GM13976 (cell line): ENCODE data around the gene C1QTNF9B.
"Not testable (repeated sequence)": the region's sequence is repeated elsewhere in the genome, so short reads cannot be mapped to it uniquely, and the experiment has no call there.

Experiments
- DNase-seq: peaks from one replicate; pipeline ENCODE4 v3.0.0; 2012; ENCODE audit warnings: low spot score
- in situ Hi-C: fragments of 300-500 bp; cut with MboI; formaldehyde crosslinking; loops from one replicate; pipeline ENCODE4 v1.12.0; 2022; ENCODE audit warnings: low sequenced_read_pairs, mixed read lengths, inconsistent platforms; ENCODE audit not compliant: unreplicated experiment
- TF ChIP-seq, protein P1 (sequence below): IDR thresholded peaks from 2 replicates; pipeline ENCODE4 v1.5.1; 2012; ENCODE audit warnings: borderline replicate concordance, mild to moderate bottlenecking; ENCODE audit not compliant: insufficient read depth; ENCODE audit errors: extremely low read depth, missing control alignments, control extremely low read depth

C1QTNF9B gene

GRCh38 chr13:23897452-23897919, at the start of gene C1QTNF9B:
C1QTNF9B (minus strand) TSS chr13:23897502.
- not testable (repeated sequence) for DNase-seq
- in situ Hi-C loops, result loop anchor here (25.0 kb wide), 1 partner anchor 435 kb away; no protein-coding TSS in a partner anchor

GRCh38 chr13:23946900-23947299, 49.6 kb upstream of the C1QTNF9B start:
- in situ Hi-C loops, result no loop called here
- DNase-seq, result no peak
- TF ChIP-seq, protein P1, sequence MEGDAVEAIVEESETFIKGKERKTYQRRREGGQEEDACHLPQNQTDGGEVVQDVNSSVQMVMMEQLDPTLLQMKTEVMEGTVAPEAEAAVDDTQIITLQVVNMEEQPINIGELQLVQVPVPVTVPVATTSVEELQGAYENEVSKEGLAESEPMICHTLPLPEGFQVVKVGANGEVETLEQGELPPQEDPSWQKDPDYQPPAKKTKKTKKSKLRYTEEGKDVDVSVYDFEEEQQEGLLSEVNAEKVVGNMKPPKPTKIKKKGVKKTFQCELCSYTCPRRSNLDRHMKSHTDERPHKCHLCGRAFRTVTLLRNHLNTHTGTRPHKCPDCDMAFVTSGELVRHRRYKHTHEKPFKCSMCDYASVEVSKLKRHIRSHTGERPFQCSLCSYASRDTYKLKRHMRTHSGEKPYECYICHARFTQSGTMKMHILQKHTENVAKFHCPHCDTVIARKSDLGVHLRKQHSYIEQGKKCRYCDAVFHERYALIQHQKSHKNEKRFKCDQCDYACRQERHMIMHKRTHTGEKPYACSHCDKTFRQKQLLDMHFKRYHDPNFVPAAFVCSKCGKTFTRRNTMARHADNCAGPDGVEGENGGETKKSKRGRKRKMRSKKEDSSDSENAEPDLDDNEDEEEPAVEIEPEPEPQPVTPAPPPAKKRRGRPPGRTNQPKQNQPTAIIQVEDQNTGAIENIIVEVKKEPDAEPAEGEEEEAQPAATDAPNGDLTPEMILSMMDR, result no peak

- TF ChIP-seq, protein P1, result no peak
- DNase-seq, result no peak
- in situ Hi-C loops, result no loop called here
Observed at GRCh38 chr13:23946067-23946466, 48.8 kb upstream of the C1QTNF9B start.

DNA sequence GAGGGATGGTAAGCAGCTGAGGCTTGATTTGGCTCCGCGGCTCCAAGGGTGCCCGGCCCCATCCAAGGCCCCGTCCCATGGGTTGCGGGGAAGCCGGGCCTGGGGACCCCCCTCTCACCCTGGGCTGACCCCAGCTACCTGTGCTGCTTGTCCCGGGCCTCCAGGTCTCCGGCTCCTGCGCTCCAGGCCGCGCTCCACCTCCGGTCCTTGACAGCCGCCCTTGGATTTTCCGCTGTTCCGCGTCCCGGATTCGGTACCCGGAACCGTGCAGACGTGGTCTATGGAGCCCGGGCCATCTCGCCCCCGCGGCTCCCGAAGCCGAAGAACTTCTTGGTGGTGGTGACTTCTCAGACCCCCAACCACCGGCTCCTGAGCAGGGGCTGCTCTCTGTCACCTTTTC, 48.3 kb upstream of the C1QTNF9B start:
- in situ Hi-C loops, result no loop called here

DNA sequence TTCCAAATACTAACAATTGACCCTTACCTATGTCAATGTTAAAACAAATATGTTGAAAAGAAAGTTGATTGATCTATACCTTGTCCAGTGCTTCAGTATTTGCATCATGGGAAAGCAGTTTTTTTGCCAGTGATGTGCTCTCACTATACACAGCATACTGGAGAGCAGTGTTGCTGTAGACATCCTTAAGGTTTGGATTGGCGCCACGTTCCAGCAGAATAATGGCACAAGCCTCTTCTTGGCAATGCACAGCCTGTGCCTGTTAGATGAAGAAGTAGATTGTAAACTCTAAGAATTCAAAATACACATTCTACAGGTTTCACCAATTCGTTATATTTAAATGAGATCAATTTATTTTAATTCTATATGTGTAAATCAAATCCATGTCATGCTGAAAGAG, 43.9 kb upstream of the C1QTNF9B start:
- DNase-seq, result no peak

More for the DNA sequence above, 48.3 kb upstream of the C1QTNF9B start:
- TF ChIP-seq, protein P1, result no peak
- no peak for DNase-seq

DNA sequence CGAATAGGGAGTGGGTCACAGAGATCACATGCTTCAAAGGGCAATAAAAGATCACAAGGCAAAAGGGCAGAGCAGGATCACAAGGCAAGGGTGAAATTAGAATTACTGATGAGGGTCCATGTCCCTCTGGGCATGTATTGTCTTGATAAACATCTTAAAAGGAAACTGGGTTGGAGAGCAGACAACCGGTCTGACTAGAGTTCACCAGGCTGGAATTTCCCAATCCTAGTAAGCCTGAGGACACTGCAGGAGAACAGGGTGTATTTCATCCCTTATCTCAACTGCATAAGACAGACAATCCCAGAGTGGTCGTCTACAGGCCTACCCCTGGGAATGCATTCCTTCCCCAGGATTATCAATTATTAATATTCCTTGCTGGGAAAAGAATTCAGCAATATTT, 42.4 kb upstream of the C1QTNF9B start:
- in situ Hi-C loops, DNase-seq: not testable (repeated sequence)

More for the DNA sequence above, 43.9 kb upstream of the C1QTNF9B start:
- TF ChIP-seq, protein P1, result no peak
- in situ Hi-C loops, result no loop called here

DNA sequence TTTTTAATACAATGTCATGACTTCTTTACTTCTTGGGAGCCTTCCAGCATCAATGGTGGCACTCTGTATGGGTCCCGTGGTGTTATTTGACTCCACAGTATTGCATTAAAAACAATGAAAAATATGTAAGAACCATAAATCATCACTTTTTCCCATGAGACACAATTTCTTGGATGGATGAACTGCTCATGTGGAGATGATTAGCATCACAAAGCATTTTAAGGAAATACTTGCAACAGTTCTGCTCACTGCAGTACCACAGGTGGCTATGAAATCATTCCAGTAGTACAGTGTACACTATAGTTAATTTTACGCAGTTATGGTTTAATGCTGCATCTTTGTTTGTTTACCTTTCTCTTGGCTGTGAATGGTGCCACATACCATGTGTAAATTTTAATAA, 37.2 kb upstream of the C1QTNF9B start:
- in situ Hi-C loops, result no loop called here
- TF ChIP-seq, protein P1, result no peak
- DNase-seq, result no peak

DNA sequence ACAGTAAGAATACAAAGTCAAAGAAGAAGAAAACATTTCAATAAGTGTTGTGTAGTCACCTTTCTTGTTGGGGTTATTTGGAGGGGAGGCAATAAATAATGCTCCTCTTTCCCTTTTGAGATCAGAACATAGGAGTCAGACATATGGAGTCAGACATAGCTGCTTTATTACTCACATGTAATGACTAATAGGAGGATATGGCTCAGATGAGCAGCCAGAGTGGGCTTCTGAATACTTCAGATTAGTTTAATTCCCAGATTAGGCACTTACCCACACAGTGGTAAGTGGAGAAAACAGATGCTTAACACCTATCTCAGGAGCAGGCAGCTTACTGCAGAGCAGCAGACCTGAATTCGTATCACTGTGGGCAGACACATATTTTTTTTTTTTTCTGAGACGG, 31.7 kb upstream of the C1QTNF9B start:
- in situ Hi-C loops, result no loop called here
- no peak for DNase-seq
- TF ChIP-seq, protein P1, result no peak
